ENCODE results near the gene ABCC1.

The ABCC1 gene

DNA sequence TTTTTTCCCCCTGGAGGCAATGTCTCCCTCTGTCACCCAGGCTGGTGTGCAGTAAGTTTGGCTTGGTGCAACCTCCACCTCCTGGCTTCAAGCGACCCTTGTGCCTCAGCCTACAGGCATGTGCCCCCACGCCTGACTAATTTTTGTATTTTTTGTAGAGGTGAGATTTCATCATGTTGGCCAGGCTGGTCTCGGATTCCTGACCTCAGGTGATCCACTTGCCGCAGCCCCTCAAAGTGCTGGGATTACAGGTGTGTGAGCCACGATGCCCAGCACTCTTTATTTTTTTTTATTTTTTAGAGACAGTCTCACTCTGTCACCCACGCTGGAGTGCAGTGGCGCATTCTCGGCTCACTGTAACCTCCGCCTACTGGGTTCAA lies 160.7 kb downstream of the ABCC1 start:
- no peak overlapping the region for H3K27ac ChIP-seq
- TF ChIP-seq ZFX (IDR thresholded peaks at IDR 0.05) (no peak), CTCF (conservative IDR thresholded peaks at IDR 0.05) (no peak)

- no peak overlapping the region for H3K27ac ChIP-seq
- TF ChIP-seq ZFX (IDR thresholded peaks at IDR 0.05), result no peak
- no peak for TF ChIP-seq CTCF (conservative IDR thresholded peaks at IDR 0.05)
Observed at GRCh38 chr16:16111639-16112038, 162.2 kb downstream of the ABCC1 start.

DNA sequence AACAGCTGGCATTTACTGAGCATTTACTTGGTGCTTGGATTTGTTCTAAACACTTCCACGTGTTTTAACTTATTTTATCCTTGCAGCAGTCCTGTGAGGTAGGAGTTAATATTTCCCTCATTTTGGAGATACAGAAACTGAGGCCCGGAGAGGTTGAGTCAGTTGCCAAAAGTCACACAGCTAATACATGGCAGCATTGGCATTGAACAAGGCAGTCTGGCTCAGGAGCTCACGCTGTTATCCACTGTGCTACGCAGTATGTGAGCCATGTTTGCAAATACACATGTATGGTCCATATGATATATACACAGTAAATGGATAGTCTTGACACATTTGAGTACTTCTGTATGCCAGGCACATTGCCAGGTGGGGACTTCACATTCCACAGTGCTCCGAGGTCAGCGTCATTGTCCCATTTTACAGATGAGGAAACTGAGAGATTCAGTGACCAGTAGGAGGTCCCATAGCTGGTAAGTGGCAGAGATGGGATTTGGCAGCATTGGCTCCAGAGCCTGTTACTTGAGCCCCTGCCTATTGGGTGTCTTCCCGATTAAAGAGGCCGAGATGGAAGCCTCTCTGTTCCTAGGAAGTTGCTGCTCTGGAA lies 163.1 kb downstream of the ABCC1 start:
- no peak overlapping the region for H3K27ac ChIP-seq
- no peak for TF ChIP-seq CTCF (conservative IDR thresholded peaks at IDR 0.05)
- TF ChIP-seq ZFX (IDR thresholded peaks at IDR 0.05), result no peak

DNA sequence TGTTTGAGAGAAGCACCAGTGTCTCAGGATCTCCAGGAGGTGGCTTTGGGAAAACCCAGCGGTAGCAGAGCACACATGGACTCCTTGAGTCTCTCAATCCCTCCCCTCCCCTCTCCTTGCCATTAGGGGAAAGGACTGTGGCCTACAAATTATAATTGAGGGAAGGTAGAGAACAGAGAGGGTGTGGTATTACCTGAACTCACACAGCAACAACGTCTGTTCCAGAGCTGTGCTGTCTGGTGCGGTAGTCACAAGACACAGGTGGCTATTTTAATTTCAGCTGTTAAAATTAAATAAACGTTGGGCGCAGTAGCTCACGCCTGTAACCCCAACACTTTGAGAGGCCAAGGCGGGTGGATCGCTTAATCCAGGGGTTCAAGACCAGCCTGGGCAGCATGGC lies 163.7 kb downstream of the ABCC1 start:
- H3K27ac ChIP-seq, result no peak overlapping the region
- no peak for TF ChIP-seq ZFX (IDR thresholded peaks at IDR 0.05)

GRCh38 chr16:16116841-16117240 lies 167.4 kb downstream of the ABCC1 start:
- no peak overlapping the region for H3K27ac ChIP-seq
- TF ChIP-seq ZFX (IDR thresholded peaks at IDR 0.05) (no peak), CTCF (conservative IDR thresholded peaks at IDR 0.05) (no peak)

- TF ChIP-seq CTCF (conservative IDR thresholded peaks at IDR 0.05), result no peak
- TF ChIP-seq ZFX (IDR thresholded peaks at IDR 0.05), result no peak
- H3K27ac ChIP-seq, result no peak overlapping the region
Observed at GRCh38 chr16:16118337-16118736, 168.9 kb downstream of the ABCC1 start.

DNA sequence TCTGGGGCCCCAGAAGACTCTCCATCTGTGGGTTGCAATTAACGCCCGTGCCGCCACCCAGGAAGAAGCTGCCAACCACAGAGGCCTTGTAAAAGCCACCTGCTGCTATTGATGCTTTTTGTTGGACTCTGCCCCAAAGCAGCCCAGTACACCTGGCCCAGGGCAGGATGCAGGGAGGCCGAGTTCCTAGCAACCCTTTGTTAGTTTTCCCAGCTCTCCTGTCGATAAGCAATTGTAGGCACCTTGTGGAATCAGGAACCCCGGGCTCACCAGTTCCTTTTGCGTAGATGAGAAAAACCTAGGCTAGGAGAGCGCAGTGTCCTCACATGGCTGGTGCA lies 170.6 kb downstream of the ABCC1 start:
- no peak overlapping the region for H3K27ac ChIP-seq
- TF ChIP-seq ZFX (IDR thresholded peaks at IDR 0.05), result no peak
- TF ChIP-seq CTCF (conservative IDR thresholded peaks at IDR 0.05), result no peak

GRCh38 chr16:16120382-16121184 lies 171.2 kb downstream of the ABCC1 start:
- TF ChIP-seq ZFX (IDR thresholded peaks at IDR 0.05) (no peak), CTCF (conservative IDR thresholded peaks at IDR 0.05) (no peak)
- H3K27ac ChIP-seq, result no peak overlapping the region
